GM18498 (cell line): ENCODE results near the gene ANOS1.
"Not testable (repeated sequence)": the region's sequence is repeated elsewhere in the genome, so short reads cannot be mapped to it uniquely, and the experiment has no call there.

Source experiments
- ATAC-seq: cut with Tn5 transposase; IDR thresholded peaks from one replicate; pipeline ENCODE4 v1.9.1; 2021; ENCODE audit warnings: mild to moderate bottlenecking, moderate library complexity; ENCODE audit not compliant: unreplicated experiment

Gene ANOS1

GRCh38 chrX:8635812-8636211 is 96.1 kb downstream of the ANOS1 start:
- ATAC-seq, result no peak

- no peak for ATAC-seq
These were observed 99.0 kb downstream of the ANOS1 start for GRCh38 chrX:8632924-8633323.

GRCh38 chrX:8629871-8630270 is 102.1 kb downstream of the ANOS1 start:
- no peak for ATAC-seq

GRCh38 chrX:8627796-8628195 is 104.1 kb downstream of the ANOS1 start:
- ATAC-seq, result no peak

GRCh38 chrX:8607326-8607725 is 124.6 kb downstream of the ANOS1 start:
- ATAC-seq, result no peak

- ATAC-seq, result no peak
These were observed 127.8 kb downstream of the ANOS1 start for GRCh38 chrX:8604131-8604530.

GRCh38 chrX:8591501-8591900 is 140.4 kb downstream of the ANOS1 start:
- ATAC-seq, result no peak

- ATAC-seq, result no peak
These were observed 145.0 kb downstream of the ANOS1 start for GRCh38 chrX:8586953-8587352.

- no peak for ATAC-seq
These were observed 152.3 kb downstream of the ANOS1 start for GRCh38 chrX:8579602-8580001.

- ATAC-seq, result no peak
These were observed 155.1 kb downstream of the ANOS1 start for GRCh38 chrX:8576821-8577220.

GRCh38 chrX:8565729-8566128 is 166.2 kb downstream of the ANOS1 start:
- ATAC-seq, result no peak

- ATAC-seq, result no peak
These were observed 183.5 kb downstream of the ANOS1 start for GRCh38 chrX:8548446-8548845.

GRCh38 chrX:8546715-8547114 is 185.2 kb downstream of the ANOS1 start:
- no peak for ATAC-seq

GRCh38 chrX:8520791-8521190 is 211.1 kb downstream of the ANOS1 start:
- ATAC-seq, result no peak

GRCh38 chrX:8520178-8520577 is 211.8 kb downstream of the ANOS1 start:
- no peak for ATAC-seq

- no peak for ATAC-seq
These were observed 227.5 kb downstream of the ANOS1 start for GRCh38 chrX:8504451-8504850.

- ATAC-seq, result not testable (repeated sequence)
These were observed 229.8 kb downstream of the ANOS1 start for GRCh38 chrX:8502101-8502500.

GRCh38 chrX:8500203-8500602 is 231.7 kb downstream of the ANOS1 start:
- ATAC-seq, result no peak

GRCh38 chrX:8495036-8495435 is 236.9 kb downstream of the ANOS1 start:
- not testable (repeated sequence) for ATAC-seq

GRCh38 chrX:8484360-8484949 is 247.5 kb downstream of the ANOS1 start:
- ATAC-seq, result no peak
